Gastrocnemius medialis (tissue), 4 donors: ENCODE results near the gene ITGB3BP. TPM values are rescaled to one million over a fixed set of nuclear protein-coding genes. Genes with fewer than 3 reads are reported as not detected.
A peak's percentile ranks its signal among the peaks of the same experiment; 100 is the strongest.

Experiments
- ATAC-seq, 2 donors: fragments of 150-250 bp; one replicate each; pipeline ENCODE4 v1.9.1; 2016
- DNase-seq, 2 donors: peaks; one replicate each; pipeline ENCODE4 v3.0.0-alpha.2; 2019
- H3K27ac ChIP-seq, 4 donors: fragments of 200-600 bp; sonication (generic); 1 replicate in 1 of 4; 2 replicates in 3 of 4; pipeline ENCODE4 v1.5.1; 2016 to 2018; ENCODE audit warnings: mild to moderate bottlenecking in 2 of 4, moderate library complexity in 1 of 4
- H3K27me3 ChIP-seq, 3 donors: fragments of 200-600 bp; sonication (generic) in 2 of 3; 1 replicate in 1 of 3; 2 replicates in 2 of 3; pipeline versions ENCODE4 v1.5.1 to v1.6.0; 2016 to 2019; ENCODE audit warnings: mild to moderate bottlenecking in 1 of 3, moderate library complexity in 1 of 3
- H3K36me3 ChIP-seq, 2 donors: fragments of 200-600 bp; sonication (generic) in 1 of 2; one replicate each; pipeline ENCODE4 v1.5.1; 2017 to 2018
- H3K4me1 ChIP-seq, 2 donors: fragments of 200-600 bp; sonication (generic) in 1 of 2; one replicate each; pipeline ENCODE4 v1.5.1; 2016 to 2017; ENCODE audit warnings: mild to moderate bottlenecking in 2 of 2
- H3K4me3 ChIP-seq, 4 donors: fragments of 200-600 bp; sonication (generic) in 3 of 4; 1 replicate in 1 of 4; 2 replicates in 3 of 4; pipeline ENCODE4 v1.5.1; 2016 to 2019; ENCODE audit warnings: mild to moderate bottlenecking in 2 of 4
- H3K9me3 ChIP-seq, 3 donors: fragments of 200-600 bp; sonication (generic) in 2 of 3; 1 replicate in 1 of 3; 2 replicates in 2 of 3; pipeline ENCODE4 v1.5.1; 2016 to 2019
- CTCF ChIP-seq, 5 experiments: fragments of 450-650 bp in 3 of 5; fragments of 200-600 bp in 2 of 5; sonication (generic) in 2 of 5; IDR thresholded peaks in 4 of 5; conservative IDR thresholded peaks in 1 of 5; 1 replicate in 4 of 5; 2 replicates in 1 of 5; pipeline ENCODE4 v1.5.1; 2016 to 2019; ENCODE audit warnings: antibody characterized with exemption in 5 of 5, mild to moderate bottlenecking in 3 of 5, moderate library complexity in 3 of 5
- POLR2A ChIP-seq, 2 donors: fragments of 450-650 bp; IDR thresholded peaks; one replicate each; pipeline ENCODE4 v1.6.1; 2017; ENCODE audit warnings: antibody characterized with exemption in 2 of 2, mild to moderate bottlenecking in 2 of 2, moderate library complexity in 2 of 2
- in situ Hi-C, 4 donors: fragments of 200-750 bp; cut with MboI; loops; one replicate each; pipeline versions ENCODE4 v1.15.0 to v1.8.0; 2017; ENCODE audit warnings: low sequenced_read_pairs in 4 of 4
- intact Hi-C: fragments of 100-400 bp; cut with DNase I; formaldehyde crosslinking; loops from one replicate; pipeline ENCODE4 v1.15.1; 2023; ENCODE audit warnings: low total_unique reads
- total RNA-seq, 4 donors: library from RNA; depleted of rRNA; stranded (reverse); fragments of >200 nt; gene quantifications; one replicate each; pipeline versions ENCODE4 v1.1.0 to v1.2.3, GENCODE V29; 2016

Gene ITGB3BP
- total RNA-seq, 4 donors from 2014 or later, result 1.6 to 6.1 (median 3.9) TPM

GRCh38 chr1:63548303-63548702, 25.3 kb upstream of the ITGB3BP start:
- DNase-seq (no peak), ATAC-seq (no peak)
- peak overlapping the region in 1 of 4 donors; percentile 32 for H3K4me3 ChIP-seq
- in situ Hi-C loops (loop anchor here in 1 of 4 donors (25.0 kb wide), 1 partner anchor 711 kb away; no protein-coding TSS in a partner anchor), intact Hi-C loops (no loop called here)
- no peak for TF ChIP-seq POLR2A (IDR thresholded peaks at IDR 0.05)
- TF ChIP-seq CTCF (IDR thresholded peaks at IDR 0.05 in 4 of 5, conservative IDR thresholded peaks at IDR 0.05 in 1 of 5), result no peak
- peaks cover 0 to 7% of the 10 kb centered on the region in 2 donors for H3K4me1 ChIP-seq
- no peaks in the 10 kb centered on the region for H3K9me3 ChIP-seq
- H3K36me3 ChIP-seq, result no peaks in the 10 kb centered on the region
- peak overlapping the region; percentile 71 to 83 (median 77) for H3K27ac ChIP-seq
- H3K27me3 ChIP-seq, result no peaks in the 10 kb centered on the region

- no peaks in the 10 kb centered on the region for H3K36me3 ChIP-seq
- H3K27ac ChIP-seq, result peak overlapping the region; percentile 71 to 83 (median 77)
- peak; percentile 56 to 64 for DNase-seq
- H3K4me3 ChIP-seq, result peak overlapping the region in 1 of 4 donors; percentile 32
- peaks cover 0 to 7% of the 10 kb centered on the region in 2 donors for H3K4me1 ChIP-seq
- no peaks in the 10 kb centered on the region for H3K9me3 ChIP-seq
- in situ Hi-C loops (loop anchor here in 1 of 4 donors (25.0 kb wide), 1 partner anchor 710 kb away; no protein-coding TSS in a partner anchor), intact Hi-C loops (no loop called here)
- H3K27me3 ChIP-seq, result no peaks in the 10 kb centered on the region
- no peak for TF ChIP-seq CTCF (IDR thresholded peaks at IDR 0.05 in 4 of 5, conservative IDR thresholded peaks at IDR 0.05 in 1 of 5)
- TF ChIP-seq POLR2A (IDR thresholded peaks at IDR 0.05), result peak; percentile 27 to 47
- ATAC-seq, result peak; percentile 94 to 97
Measured at GRCh38 chr1:63547621-63548294, 24.7 kb upstream of the ITGB3BP start.

GRCh38 chr1:63545780-63546179, 22.8 kb upstream of the ITGB3BP start:
- no peak for ATAC-seq
- in situ Hi-C loops, result loop anchor here in 1 of 4 donors (25.0 kb wide), 1 partner anchor 708 kb away; no protein-coding TSS in a partner anchor
- TF ChIP-seq CTCF (IDR thresholded peaks at IDR 0.05 in 4 of 5, conservative IDR thresholded peaks at IDR 0.05 in 1 of 5) (no peak), POLR2A (IDR thresholded peaks at IDR 0.05) (no peak)

GRCh38 chr1:63537940-63538339, 14.9 kb upstream of the ITGB3BP start:
- in situ Hi-C loops, result loop anchor here in 1 of 4 donors (25.0 kb wide), 1 partner anchor 701 kb away; no protein-coding TSS in a partner anchor
- no peaks in the 10 kb centered on the region for H3K27me3 ChIP-seq
- H3K27ac ChIP-seq, result no peak overlapping the region
- intact Hi-C loops, result loop anchor here (5.0 kb wide), 2 partner anchors 211 to 696 kb away; no protein-coding TSS in a partner anchor
- no peak for DNase-seq
- no peaks in the 10 kb centered on the region for H3K9me3 ChIP-seq
- no peaks in the 10 kb centered on the region for H3K36me3 ChIP-seq
- TF ChIP-seq POLR2A (IDR thresholded peaks at IDR 0.05), result no peak
- TF ChIP-seq CTCF (IDR thresholded peaks at IDR 0.05 in 4 of 5, conservative IDR thresholded peaks at IDR 0.05 in 1 of 5), result peak in 1 of 5 experiments; percentile 34
- no peak for ATAC-seq
- H3K4me1 ChIP-seq, result no peaks in the 10 kb centered on the region
- H3K4me3 ChIP-seq, result no peak overlapping the region

More at GRCh38 chr1:63545780-63546179, 22.8 kb upstream of the ITGB3BP start:
- Histone ChIP-seq H3K27me3 (no peaks in the 10 kb centered on the region), H3K27ac (no peak overlapping the region), H3K36me3 (no peaks in the 10 kb centered on the region), H3K4me3 (no peak overlapping the region), H3K4me1 (peaks cover 0 to 7% of the 10 kb centered on the region in 2 donors), H3K9me3 (no peaks in the 10 kb centered on the region)
- intact Hi-C loops, result no loop called here
- DNase-seq, result no peak
